Stimulated activated CD8-positive, alpha-beta memory T cell treated with anti-CD3 and anti-CD28 coated beads, Interleukin-7, amount 100 ng/mL, for 4 hours (primary cell): ENCODE measurements around the gene LTB.

Experiments
- DNase-seq, 2 donors: peaks; one replicate each; pipeline ENCODE4 v3.0.0-alpha.2; 2020; ENCODE audit warnings: low read depth in 2 of 2

Gene LTB

DNA sequence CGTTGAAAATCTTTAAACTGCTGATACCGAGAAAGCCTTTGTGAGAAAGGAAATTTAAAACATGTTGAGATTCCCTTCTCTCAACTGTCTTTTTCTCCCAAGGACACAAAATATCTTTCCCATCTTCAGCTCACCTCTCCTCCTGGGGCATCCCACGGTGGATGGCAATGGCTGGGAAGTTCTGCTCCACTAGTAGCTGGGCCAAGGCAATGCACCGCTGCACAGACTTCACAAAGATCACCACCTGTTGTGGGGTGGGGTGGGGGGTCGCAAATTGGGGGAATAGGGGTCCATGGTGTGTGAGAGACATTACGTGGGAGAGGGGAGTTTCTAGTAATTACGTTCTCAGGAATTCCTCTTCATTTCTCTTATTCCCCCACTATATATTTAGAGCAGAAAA, 51.1 kb downstream of the LTB start:
- DNase-seq, result no peak

DNA sequence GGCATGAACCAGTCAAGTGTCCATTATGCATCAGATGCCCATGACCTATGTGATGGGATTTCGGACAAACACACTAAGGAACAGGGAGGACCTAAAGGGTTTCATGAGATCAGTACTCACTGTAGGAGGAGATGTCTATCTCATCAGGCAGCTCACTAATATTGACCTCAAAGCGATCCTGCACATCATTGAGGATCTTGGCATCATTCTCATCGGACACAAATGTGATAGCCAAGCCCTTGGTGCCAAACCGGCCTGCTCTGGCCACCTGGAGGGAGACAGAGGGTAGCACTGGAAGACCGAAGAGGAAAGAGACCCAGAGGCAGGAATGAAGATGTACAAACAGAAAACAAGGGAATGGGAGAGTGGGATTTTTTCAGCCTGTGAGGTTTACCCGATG, 51.6 kb downstream of the LTB start:
- no peak for DNase-seq
